ENCODE data around the gene APOA5. TPM values are rescaled to one million over a fixed set of nuclear protein-coding genes. Genes with fewer than 3 reads are reported as not detected.
A peak's percentile ranks its signal among the peaks of the same experiment; 100 is the strongest.

APOA5 gene
- polyA plus RNA-seq, 2 of the 4 experiments (the other 2 are of a cell fraction) = not detected

GRCh38 chr11:116800610-116801009 lies 8.9 kb upstream of the APOA5 start:
- H3K4me3 ChIP-seq = no peak overlapping the region
- no peaks in the 10 kb centered on the region for H3K9me3 ChIP-seq
- POLR2A ChIA-PET = no interaction called here
- no peak for ATAC-seq
- FAIRE-seq = no peak
- WGBS (ENCODE audit: missing lambda C conversion rate) = 98% methylated on average over 2 of the region's 2 CpGs
- CTCF ChIA-PET = interaction anchor here (0.9 to 1.5 kb wide), 2 partner anchors 10 to 306 kb away, joined by 6 to 9 read pairs; partner anchors contain the start of gene APOA5
- DNase-seq (ENCODE audit: low read depth in 1 of 2, low spot score in 1 of 2) = no peak
- H3K27ac ChIP-seq = no peak overlapping the region
- H3K4me2 ChIP-seq = no peak overlapping the region
- 0 out of 3 replicates have a peak, but pooled peaks cover 3% of the 10 kb centered on the region for H3K4me1 ChIP-seq
- TF ChIP-seq ESRRA (IDR thresholded peaks at IDR 0.05; ENCODE audit: borderline replicate concordance, low read length) (no peak), REST (IDR thresholded peaks at IDR 0.05) (no peak), NFE2L2 (conservative IDR thresholded peaks at IDR 0.05; ENCODE audit: low read length) (peak; percentile 46; the same call in 1 of the 2 replicates), HES2 (IDR thresholded peaks at IDR 0.05) (no peak), CHD4 (IDR thresholded peaks at IDR 0.05; ENCODE audit: borderline replicate concordance) (no peak), MAFK (IDR thresholded peaks at IDR 0.05; ENCODE audit: partially characterized antibody) (peak; percentile 76), MYC (IDR thresholded peaks at IDR 0.05; ENCODE audit: borderline replicate concordance, low read length) (no peak), FOSB (CRISPR knock-in tag; IDR thresholded peaks at IDR 0.05) (no peak), HMGXB4 (CRISPR knock-in tag; IDR thresholded peaks at IDR 0.05; ENCODE audit: borderline replicate concordance) (no peak), SMC3 (IDR thresholded peaks at IDR 0.05) (no peak), PHF8 (IDR thresholded peaks at IDR 0.05; ENCODE audit: borderline replicate concordance, low read depth) (no peak), ELK1 (IDR thresholded peaks at IDR 0.05; ENCODE audit: low read depth, low read length) (no peak), FOXS1 (CRISPR knock-in tag; IDR thresholded peaks at IDR 0.05) (no peak), TFCP2L1 (CRISPR knock-in tag; IDR thresholded peaks at IDR 0.05) (no peak)

GRCh38 chr11:116798368-116798767 lies 6.7 kb upstream of the APOA5 start:
- no peaks in the 10 kb centered on the region for H3K9me3 ChIP-seq
- DNase-seq (ENCODE audit: low read depth in 1 of 2, low spot score in 1 of 2) = no peak
- no peak for FAIRE-seq
- H3K4me2 ChIP-seq = no peak overlapping the region
- TF ChIP-seq HES2 (IDR thresholded peaks at IDR 0.05) = no peak
- TF ChIP-seq RCOR1 (IDR thresholded peaks at IDR 0.05; ENCODE audit: low read depth, low read length) = no peak
- no peak for TF ChIP-seq HEYL (CRISPR knock-in tag; IDR thresholded peaks at IDR 0.05)
- no peak for TF ChIP-seq KDM1A (IDR thresholded peaks at IDR 0.05; ENCODE audit: low read depth)
- no peak for TF ChIP-seq ZFP36 (IDR thresholded peaks at IDR 0.05; ENCODE audit: borderline replicate concordance, partially characterized antibody)
- TF ChIP-seq CEBPB (IDR thresholded peaks at IDR 0.05) = no peak
- TF ChIP-seq ELK1 (IDR thresholded peaks at IDR 0.05; ENCODE audit: low read depth, low read length) = no peak
- no peak for TF ChIP-seq EHF (CRISPR knock-in tag; IDR thresholded peaks at IDR 0.05)
- no peak for TF ChIP-seq RNF2 (IDR thresholded peaks at IDR 0.05; ENCODE audit: borderline replicate concordance, low read depth)
- no peak for TF ChIP-seq CBX2 (IDR thresholded peaks at IDR 0.05; ENCODE audit: borderline replicate concordance, low read depth)
- no peak for TF ChIP-seq TFCP2L1 (CRISPR knock-in tag; IDR thresholded peaks at IDR 0.05)
- TF ChIP-seq SREBF2 (IDR thresholded peaks at IDR 0.05) = no peak
- no peak for TF ChIP-seq EHMT2 (IDR thresholded peaks at IDR 0.05; ENCODE audit: low read depth)
- TF ChIP-seq ZC3H11A (IDR thresholded peaks at IDR 0.05) = no peak
- no peak for TF ChIP-seq USF2 (IDR thresholded peaks at IDR 0.05)
- TF ChIP-seq EP300 (IDR thresholded peaks at IDR 0.05) = no peak
- TF ChIP-seq NPAS2 (CRISPR knock-in tag; IDR thresholded peaks at IDR 0.05; ENCODE audit: borderline replicate concordance) = no peak
- no peak for TF ChIP-seq HOXB13 (CRISPR knock-in tag; IDR thresholded peaks at IDR 0.05; ENCODE audit: low read depth)
- H3K4me1 ChIP-seq = 0 out of 3 replicates have a peak, but pooled peaks cover 3% of the 10 kb centered on the region
- ChIA-PET CTCF (interaction anchor here (1.2 kb wide), 1 partner anchor 23 kb away, joined by 3 read pairs; no protein-coding TSS in a partner anchor), POLR2A (no interaction called here)
- no peak for ATAC-seq
- H3K27ac ChIP-seq = no peak overlapping the region
- no peak overlapping the region for H3K4me3 ChIP-seq
- 82% methylated on average over 5 of the region's 5 CpGs for WGBS (ENCODE audit: missing lambda C conversion rate)
